GM19238 (cell line): ENCODE results near the gene FUCA2.
A peak's percentile ranks its signal among the peaks of the same experiment; 100 is the strongest.

Source experiments
- DNase-seq: peaks from one replicate; pipeline ENCODE4 v3.0.0; 2011; ENCODE audit warnings: low spot score; ENCODE audit not compliant: insufficient read length

The FUCA2 gene

GRCh38 chr6:143510991-143511891, at the start of gene FUCA2:
Gene FUCA2 (minus strand): TSS chr6:143511720. CDS start chr6:143511634, 86 bp downstream.
- peak; percentile 54 for DNase-seq

GRCh38 chr6:143561105-143561704, 49.7 kb upstream of the FUCA2 start:
- no peak for DNase-seq

GRCh38 chr6:143559051-143559660, 47.6 kb upstream of the FUCA2 start:
- no peak for DNase-seq

GRCh38 chr6:143556529-143556928, 45.0 kb upstream of the FUCA2 start:
- DNase-seq, result no peak

GRCh38 chr6:143555582-143555981, 44.1 kb upstream of the FUCA2 start:
- no peak for DNase-seq

- no peak for DNase-seq
These were observed 43.6 kb upstream of the FUCA2 start for GRCh38 chr6:143555071-143555492.

GRCh38 chr6:143553337-143553736, 41.8 kb upstream of the FUCA2 start:
- no peak for DNase-seq

GRCh38 chr6:143549949-143550268, 38.4 kb upstream of the FUCA2 start:
- DNase-seq, result no peak

- DNase-seq, result no peak
These were observed 37.9 kb upstream of the FUCA2 start for GRCh38 chr6:143549221-143549948.

- DNase-seq, result no peak
These were observed 35.1 kb upstream of the FUCA2 start for GRCh38 chr6:143546599-143546998.

- DNase-seq, result no peak
These were observed 34.5 kb upstream of the FUCA2 start for GRCh38 chr6:143545976-143546547.

GRCh38 chr6:143545165-143545564, 33.6 kb upstream of the FUCA2 start:
- no peak for DNase-seq

- DNase-seq, result no peak
These were observed 32.6 kb upstream of the FUCA2 start for GRCh38 chr6:143544011-143544696.

GRCh38 chr6:143543435-143543834, 31.9 kb upstream of the FUCA2 start:
- DNase-seq, result no peak

GRCh38 chr6:143542888-143543287, 31.4 kb upstream of the FUCA2 start:
- DNase-seq, result no peak

- DNase-seq, result no peak
These were observed 28.7 kb upstream of the FUCA2 start for GRCh38 chr6:143540192-143540591.

GRCh38 chr6:143539734-143540133, 28.2 kb upstream of the FUCA2 start:
- DNase-seq, result no peak

- no peak for DNase-seq
These were observed 27.6 kb upstream of the FUCA2 start for GRCh38 chr6:143539106-143539505.

GRCh38 chr6:143538374-143538773, 26.9 kb upstream of the FUCA2 start:
- DNase-seq, result no peak

- no peak for DNase-seq
These were observed 25.6 kb upstream of the FUCA2 start for GRCh38 chr6:143536866-143537691.
